AG04449 (cell line): ENCODE data around the gene NBL1.
"Not testable (repeated sequence)": the region's sequence is repeated elsewhere in the genome, so short reads cannot be mapped to it uniquely, and the experiment has no call there.

Experiments
- CTCF ChIA-PET: fragments of 350-600 bp; formaldehyde crosslinking; extraction: SDS; loops from one replicate; lab custom pipeline; 2021; ENCODE audit warnings: antibody characterized with exemption; lab: Yijun Ruan, JAX
- POLR2A ChIA-PET: fragments of 400-600, 350-600 bp; formaldehyde crosslinking; extraction: SDS; loops from one replicate; lab custom pipeline; 2020; ENCODE audit warnings: antibody characterized with exemption, inconsistent platforms; lab: Yijun Ruan, JAX
- DNase-seq: peaks from one replicate; pipeline ENCODE4 v3.0.0-alpha.2; 2010; ENCODE audit warnings: low read depth, low spot score
- H3K4me3 ChIP-seq: 2 replicates; pipeline ENCODE4 v1.5.1; 2011; ENCODE audit warnings: low read depth, mild to moderate bottlenecking, control low read depth, low read length
- CTCF ChIP-seq: IDR thresholded peaks from one replicate; pipeline ENCODE4 v1.5.1; 2011; ENCODE audit warnings: mild to moderate bottlenecking, moderate library complexity, low read length, control low read depth, inconsistent platforms; ENCODE audit not compliant: insufficient read depth; ENCODE audit errors: missing control alignments

NBL1 gene

GRCh38 chr1:19636065-19636464 is 8.0 kb upstream of the NBL1 start:
- CTCF ChIA-PET, result no interaction called here
- POLR2A ChIA-PET, result no interaction called here
- H3K4me3 ChIP-seq, result no peak overlapping the region
- no peak for TF ChIP-seq CTCF
- no peak for DNase-seq

GRCh38 chr1:19636749-19637148 is 7.4 kb upstream of the NBL1 start:
- POLR2A ChIA-PET, DNase-seq, H3K4me3 ChIP-seq: not testable (repeated sequence)
- CTCF ChIA-PET, result interaction anchor here (1.1 kb wide), 1 partner anchor 149 kb away, joined by 3 read pairs; no protein-coding TSS in a partner anchor

GRCh38 chr1:19637606-19638005 is 6.5 kb upstream of the NBL1 start:
- ChIA-PET CTCF (interaction anchor here (0.8 to 1.1 kb wide), 2 partner anchors 16 to 150 kb away, joined by 3 read pairs; no protein-coding TSS in a partner anchor), POLR2A (no interaction called here)
- TF ChIP-seq CTCF, result no peak
- no peak overlapping the region for H3K4me3 ChIP-seq
- no peak for DNase-seq

GRCh38 chr1:19639228-19639627 is 4.9 kb upstream of the NBL1 start:
- DNase-seq, H3K4me3 ChIP-seq: not testable (repeated sequence)
- ChIA-PET CTCF (interaction anchor here (1.1 to 10.5 kb wide), 6 partner anchors 10 to 297 kb away, joined by 3 to 67 read pairs (median 11); no protein-coding TSS in a partner anchor), POLR2A (interaction anchor here (0.7 kb wide), 1 partner anchor 19 kb away, joined by 4 read pairs; no protein-coding TSS in a partner anchor)

- CTCF ChIA-PET, result interaction anchor here (1.1 to 10.5 kb wide), 9 partner anchors 10 to 298 kb away, joined by 3 to 67 read pairs (median 4); no protein-coding TSS in a partner anchor
Observed at GRCh38 chr1:19639999-19640362, 4.1 kb upstream of the NBL1 start.

GRCh38 chr1:19640363-19641316 is 3.5 kb upstream of the NBL1 start:
- POLR2A ChIA-PET, result no interaction called here
- no peak for DNase-seq
- CTCF ChIA-PET, result interaction anchor here (0.8 to 10.5 kb wide), 12 partner anchors 9 to 248 kb away, joined by 3 to 67 read pairs (median 4); no protein-coding TSS in a partner anchor
- TF ChIP-seq CTCF, result no peak
- H3K4me3 ChIP-seq, result no peak overlapping the region

More at GRCh38 chr1:19639999-19640362, 4.1 kb upstream of the NBL1 start:
- no peak overlapping the region for H3K4me3 ChIP-seq
- no peak for DNase-seq
- POLR2A ChIA-PET, result no interaction called here
- no peak for TF ChIP-seq CTCF

GRCh38 chr1:19643121-19643520 is 990 bp upstream of the NBL1 start:
- peak overlapping the region; percentile 70 for H3K4me3 ChIP-seq
- ChIA-PET POLR2A (no interaction called here), CTCF (interaction anchor here (0.7 to 10.5 kb wide), 11 partner anchors 12 to 301 kb away, joined by 3 to 67 read pairs (median 4); no protein-coding TSS in a partner anchor)
- no peak for DNase-seq
- no peak for TF ChIP-seq CTCF
